GM19193 (cell line): ENCODE results near the gene ABHD17B.

ENCODE experiments used
- POLR2A ChIP-seq: IDR thresholded peaks from 4 replicates; pipeline ENCODE4 v1.6.1; 2011; ENCODE audit not compliant: insufficient read depth, insufficient read length; ENCODE audit errors: extremely low read depth

Gene ABHD17B

GRCh38 chr9:71924576-71924975 is 13.6 kb upstream of the ABHD17B start:
- TF ChIP-seq POLR2A, result no peak

GRCh38 chr9:71921190-71921814 is 10.3 kb upstream of the ABHD17B start:
- no peak for TF ChIP-seq POLR2A

- no peak for TF ChIP-seq POLR2A
Measured at GRCh38 chr9:71920456-71921189, 9.6 kb upstream of the ABHD17B start.

GRCh38 chr9:71918419-71918818 is 7.4 kb upstream of the ABHD17B start:
- no peak for TF ChIP-seq POLR2A

- no peak for TF ChIP-seq POLR2A
Measured at GRCh38 chr9:71916834-71917534, 6.0 kb upstream of the ABHD17B start.

GRCh38 chr9:71915495-71915894 is 4.5 kb upstream of the ABHD17B start:
- no peak for TF ChIP-seq POLR2A

- TF ChIP-seq POLR2A, result no peak
Measured at GRCh38 chr9:71911908-71912335, 929 bp upstream of the ABHD17B start.

GRCh38 chr9:71910650-71911060 is 338 bp downstream of the ABHD17B start:
- no peak for TF ChIP-seq POLR2A

- no peak for TF ChIP-seq POLR2A
Measured at GRCh38 chr9:71909887-71910649, 925 bp downstream of the ABHD17B start.

GRCh38 chr9:71908825-71909224 is 2.2 kb downstream of the ABHD17B start:
- no peak for TF ChIP-seq POLR2A

GRCh38 chr9:71904076-71904475 is 6.9 kb downstream of the ABHD17B start:
- no peak for TF ChIP-seq POLR2A

GRCh38 chr9:71901695-71902597 is 9.0 kb downstream of the ABHD17B start:
- TF ChIP-seq POLR2A, result no peak

GRCh38 chr9:71897577-71897976 is 13.4 kb downstream of the ABHD17B start:
- TF ChIP-seq POLR2A, result no peak

- no peak for TF ChIP-seq POLR2A
Measured at GRCh38 chr9:71896761-71897160, 14.2 kb downstream of the ABHD17B start.
